Mucosa of descending colon (tissue), 3 donors: ENCODE measurements around the gene UST. TPM values are rescaled to one million over a fixed set of nuclear protein-coding genes. Genes with fewer than 3 reads are reported as not detected.

ENCODE experiments used
- ATAC-seq: fragments of 200-7000 bp; cut with Tn5 transposase; one replicate; pipeline ENCODE4 v1.9.1; 2020; ENCODE audit warnings: mild to moderate bottlenecking, moderate library complexity
- DNase-seq, 3 donors: peaks; one replicate each; pipeline ENCODE4 v3.0.0-alpha.2; 2020
- H3K36me3 ChIP-seq: fragments of 200-600 bp; one replicate; pipeline ENCODE4 v1.8.0; 2021; ENCODE audit warnings: low read depth, mild to moderate bottlenecking
- H3K4me1 ChIP-seq: fragments of 200-600 bp; one replicate; pipeline ENCODE4 v1.8.0; 2021; ENCODE audit warnings: low read depth, mild to moderate bottlenecking
- H3K4me3 ChIP-seq: fragments of 200-600 bp; one replicate; pipeline ENCODE4 v1.8.0; 2021; ENCODE audit warnings: mild to moderate bottlenecking
- H3K9me3 ChIP-seq: fragments of 200-600 bp; one replicate; pipeline ENCODE4 v1.8.0; 2021; ENCODE audit warnings: mild to moderate bottlenecking
- CTCF ChIP-seq: fragments of 200-600 bp; IDR thresholded peaks from one replicate; pipeline ENCODE4 v1.8.0; 2022; ENCODE audit warnings: antibody characterized with exemption, mild to moderate bottlenecking
- intact Hi-C, 2 donors: fragments of 100-400 bp; cut with DNase I in 1 of 2; cut with micrococcal nuclease in 1 of 2; formaldehyde crosslinking; loops; one replicate each; pipeline versions ENCODE4 v1.11.0 to v1.11.1; 2022; cut with DNase I, micrococcal nuclease
- total RNA-seq, 3 donors: library from RNA; stranded (reverse); fragmentation: NEBNext Ultra II Directional in 2 of 3; extraction: Animal tissue kit (Norgen Biotek cat#: 25700) in 2 of 3; gene quantifications; one replicate each; pipeline versions ENCODE4 v1.2.1 to v1.2.4, GENCODE V29; 2021 to 2023
- donor health status: DM: no; HTN: no; CAD: no; lungs with moderate emphysema.
- donor health status: DM: no; HTN: no; CAD: no.
- donor health status: DM: no; HTN: yes; CAD: no.

The UST gene
- total RNA-seq, 3 donors from 2014 or later: 1.1 to 16.2 (median 2.1) TPM

- Histone ChIP-seq H3K9me3 (no peaks in the 10 kb centered on the region), H3K4me3 (no peak overlapping the region), H3K4me1 (no peaks in the 10 kb centered on the region), H3K36me3 (no peaks in the 10 kb centered on the region)
- no peak for TF ChIP-seq CTCF
- intact Hi-C loops: no loop called here
- DNase-seq (no peak), ATAC-seq (no peak)
These were observed 80.7 kb downstream of the UST start for GRCh38 chr6:148827416-148828045.

GRCh38 chr6:148828047-148828446 is 81.2 kb downstream of the UST start:
- no peak for DNase-seq
- no peak for ATAC-seq
- no peaks in the 10 kb centered on the region for H3K9me3 ChIP-seq
- H3K4me1 ChIP-seq: no peaks in the 10 kb centered on the region
- no peak for TF ChIP-seq CTCF
- no peaks in the 10 kb centered on the region for H3K36me3 ChIP-seq
- H3K4me3 ChIP-seq: no peak overlapping the region
- intact Hi-C loops: no loop called here

GRCh38 chr6:148829415-148830101 is 82.7 kb downstream of the UST start:
- H3K4me1 ChIP-seq: no peaks in the 10 kb centered on the region
- no peak overlapping the region for H3K4me3 ChIP-seq
- ATAC-seq: no peak
- no peak for TF ChIP-seq CTCF
- H3K9me3 ChIP-seq: no peaks in the 10 kb centered on the region
- intact Hi-C loops: no loop called here
- DNase-seq: no peak
- H3K36me3 ChIP-seq: no peaks in the 10 kb centered on the region

- intact Hi-C loops: no loop called here
- TF ChIP-seq CTCF: no peak
- Histone ChIP-seq H3K9me3 (no peaks in the 10 kb centered on the region), H3K36me3 (no peaks in the 10 kb centered on the region), H3K4me1 (no peaks in the 10 kb centered on the region), H3K4me3 (no peak overlapping the region)
- DNase-seq (no peak), ATAC-seq (no peak)
These were observed 83.8 kb downstream of the UST start for GRCh38 chr6:148830614-148831013.

GRCh38 chr6:148831064-148831463 is 84.2 kb downstream of the UST start:
- Histone ChIP-seq H3K4me3 (no peak overlapping the region), H3K9me3 (no peaks in the 10 kb centered on the region), H3K4me1 (no peaks in the 10 kb centered on the region), H3K36me3 (no peaks in the 10 kb centered on the region)
- DNase-seq (peak in 1 of 3 donors; percentile 13), ATAC-seq (peak; percentile 37)
- TF ChIP-seq CTCF: no peak
- intact Hi-C loops: no loop called here
